Psoas muscle (tissue), 8 donors: ENCODE results near the gene TPBGL. TPM values are rescaled to one million over a fixed set of nuclear protein-coding genes. Genes with fewer than 3 reads are reported as not detected.
A peak's percentile ranks its signal among the peaks of the same experiment; 100 is the strongest.

Source experiments
- ATAC-seq, 4 donors: fragments of 200-7000 bp; cut with Tn5 transposase; one replicate each; pipeline ENCODE4 v1.9.1; 2020; ENCODE audit warnings: moderate library complexity in 3 of 4, mild to moderate bottlenecking in 2 of 4
- DNase-seq, 2 donors: peaks; one replicate each; pipeline ENCODE4 v3.0.0-alpha.2; 2020
- H3K27ac ChIP-seq: fragments of 200-600 bp; one replicate; pipeline ENCODE4 v1.8.0; 2022
- H3K27me3 ChIP-seq, 3 donors: fragments of 200-600 bp in 1 of 3; one replicate each; pipeline versions ENCODE4 v1.6.1 to v1.8.0; 2013 to 2022; ENCODE audit warnings: low read length in 2 of 3, mild to moderate bottlenecking in 2 of 3, moderate library complexity in 1 of 3; ENCODE audit not compliant: insufficient read depth in 3 of 3
- H3K36me3 ChIP-seq, 2 donors: fragments of 200-600 bp in 1 of 2; one replicate each; pipeline versions ENCODE4 v1.6.1 to v1.8.0; 2013 to 2022; ENCODE audit warnings: low read depth in 1 of 2, mild to moderate bottlenecking in 1 of 2, moderate library complexity in 1 of 2; ENCODE audit not compliant: insufficient read depth in 1 of 2
- H3K4me1 ChIP-seq: fragments of 200-600 bp; one replicate; pipeline ENCODE4 v1.8.0; 2022
- H3K4me3 ChIP-seq: fragments of 200-600 bp; one replicate; pipeline ENCODE4 v1.8.0; 2022; ENCODE audit warnings: mild to moderate bottlenecking
- H3K9me3 ChIP-seq: fragments of 200-600 bp; one replicate; pipeline ENCODE4 v1.8.0; 2022
- CTCF ChIP-seq: fragments of 200-600 bp; IDR thresholded peaks from one replicate; pipeline ENCODE4 v1.8.0; 2022; ENCODE audit warnings: antibody characterized with exemption
- WGBS, 3 donors: extraction: QIAGEN DNeasy Blood & Tissue Kit; methylation state at CpG; one replicate each; pipeline versions ENCODE4 v1.1.6 to v1.1.7; 2013; 5-methylcytosine and 5-hydroxymethylcytosine counted together
- intact Hi-C, 2 donors: fragments of 100-400 bp; cut with DNase I; formaldehyde crosslinking; loops; one replicate each; pipeline versions ENCODE4 v1.11.0 to v1.14.2; 2022
- polyA plus RNA-seq, 3 donors: library from polyadenylated mRNA; stranded (reverse); fragments of 200-250 nt; gene quantifications; one replicate each; pipeline ENCODE4 v1.2.3, GENCODE V29; 2013
- total RNA-seq, 4 donors: library from RNA; stranded (reverse); fragmentation: NEBNext Ultra II Directional in 2 of 4; extraction: Animal tissue kit (Norgen Biotek cat#: 25700) in 2 of 4; gene quantifications; one replicate each; pipeline versions ENCODE4 v1.2.1 to v1.2.4, GENCODE V29; 2021 to 2023
- donor health status: healthy with polysubstance abuse.
- donor health status: DM: no; HTN: no; CAD: no; lungs with moderate emphysema.
- donor health status: Bipolar disorder and iron deficiency.
- donor health status: healthy.
- donor health status: DM: yes; HTN: yes; CAD: no.
- donor health status: DM: no; HTN: no; CAD: no.
- donor health status: DM: no; HTN: no; CAD: no.
- donor health status: DM: yes; HTN: yes; CAD: no.

The TPBGL gene
- total and polyA plus RNA-seq, 7 donors = 0.01 to 0.11 (median 0.05) TPM; not detected in 4

- no peak for DNase-seq
- Histone ChIP-seq H3K4me3 (no peak overlapping the region), H3K27me3 (peaks cover 0 to 27% (median 9%) of the 10 kb centered on the region in 3 donors), H3K27ac (no peak overlapping the region), H3K36me3 (no peaks in the 10 kb centered on the region), H3K4me1 (peaks cover 3% of the 10 kb centered on the region), H3K9me3 (no peaks in the 10 kb centered on the region)
- no peak for ATAC-seq
- intact Hi-C loops = no loop called here
- WGBS, 3 donors = 78 to 82% (median 82%) methylated on average over 8 of the region's 8 CpGs
- TF ChIP-seq CTCF = no peak
Observed at GRCh38 chr11:75237050-75237449, 3.5 kb upstream of the TPBGL start.

GRCh38 chr11:75238595-75239440, 1.8 kb upstream of the TPBGL start:
- Histone ChIP-seq H3K36me3 (no peaks in the 10 kb centered on the region), H3K4me1 (peaks cover 3% of the 10 kb centered on the region), H3K9me3 (no peaks in the 10 kb centered on the region), H3K27me3 (peaks cover 0 to 32% (median 14%) of the 10 kb centered on the region in 3 donors), H3K27ac (no peak overlapping the region), H3K4me3 (no peak overlapping the region)
- 78 to 79% (median 79%) methylated on average over 9 of the region's 9 CpGs for WGBS, 3 donors
- no peak for DNase-seq
- no peak for TF ChIP-seq CTCF
- intact Hi-C loops = no loop called here
- ATAC-seq = no peak

GRCh38 chr11:75239531-75240290, 863 bp upstream of the TPBGL start:
- peaks cover 0 to 29% (median 14%) of the 10 kb centered on the region in 3 donors for H3K27me3 ChIP-seq
- WGBS, 3 donors = 44 to 58% (median 50%) methylated on average over 10 of the region's 10 CpGs
- H3K36me3 ChIP-seq = no peaks in the 10 kb centered on the region
- peaks cover 3% of the 10 kb centered on the region for H3K4me1 ChIP-seq
- intact Hi-C loops = loop anchor here in 1 of 2 donors (5.0 to 10.0 kb wide), 2 partner anchors 215 to 307 kb away; no protein-coding TSS in a partner anchor
- no peak overlapping the region for H3K4me3 ChIP-seq
- no peak for ATAC-seq
- TF ChIP-seq CTCF = no peak
- H3K27ac ChIP-seq = no peak overlapping the region
- H3K9me3 ChIP-seq = no peaks in the 10 kb centered on the region
- no peak for DNase-seq

- Histone ChIP-seq H3K4me1 (peaks cover 3% of the 10 kb centered on the region), H3K4me3 (peak overlapping the region; percentile 53), H3K9me3 (no peaks in the 10 kb centered on the region), H3K27me3 (peaks cover 0 to 29% (median 14%) of the 10 kb centered on the region in 3 donors), H3K36me3 (no peaks in the 10 kb centered on the region), H3K27ac (no peak overlapping the region)
- intact Hi-C loops = loop anchor here in 1 of 2 donors (5.0 to 10.0 kb wide), 2 partner anchors 216 to 309 kb away; no protein-coding TSS in a partner anchor
- DNase-seq (peak; percentile 84 to 91), ATAC-seq (peak; percentile 95 to 98 (median 96))
- WGBS, 3 donors = 0 to 1% (median 0%) methylated on average over 77 to 140 of the region's 140 CpGs
- TF ChIP-seq CTCF = peak; percentile 95
Observed at GRCh38 chr11:75241036-75241905, 697 bp downstream of the TPBGL start.
